HepG2 (cell line): ENCODE measurements around the gene ICAM3. TPM values are rescaled to one million over a fixed set of nuclear protein-coding genes. Genes with fewer than 3 reads are reported as not detected.

Experiments used
- BORCS8-MEF2B ChIP-seq: sonication (generic); formaldehyde crosslinking; IDR thresholded peaks from 2 replicates; pipeline ENCODE4 v1.8.0; 2022; ENCODE audit warnings: mild to moderate bottlenecking, missing genetic modification reagents
- ELF1 ChIP-seq: sonication (generic); formaldehyde crosslinking; IDR thresholded peaks from 2 replicates; pipeline ENCODE4 v1.4.0; 2020; ENCODE audit warnings: missing genetic modification reagents
- KAT7 ChIP-seq: IDR thresholded peaks from 2 replicates; pipeline ENCODE4 v1.6.1; 2018; ENCODE audit warnings: borderline replicate concordance, missing compliant biosample characterization
- PCBP1 ChIP-seq: fragments of 200-400 bp; formaldehyde crosslinking; IDR thresholded peaks from 2 replicates; pipeline ENCODE4 v1.6.1; 2017; ENCODE audit warnings: mild to moderate bottlenecking, low read depth, low read length, borderline replicate concordance
- RNF2 ChIP-seq: fragments of 450-650 bp; conservative IDR thresholded peaks from 2 replicates; pipeline ENCODE4 v1.6.1; 2016; ENCODE audit warnings: low read depth
- RNF219 ChIP-seq: sonication (generic); formaldehyde crosslinking; IDR thresholded peaks from 2 replicates; pipeline ENCODE4 v1.5.0; 2020; ENCODE audit warnings: mild to moderate bottlenecking, missing genetic modification reagents
- SNAPC4 ChIP-seq: sonication (generic); formaldehyde crosslinking; IDR thresholded peaks from 2 replicates; pipeline ENCODE4 v1.4.0; 2020; ENCODE audit warnings: mild to moderate bottlenecking, missing genetic modification reagents
- TEAD3 ChIP-seq: optimal IDR thresholded peaks from 2 replicates; pipeline ENCODE3; 2016; ENCODE audit warnings: borderline replicate concordance
- UBTF ChIP-seq: sonication (generic); formaldehyde crosslinking; IDR thresholded peaks from 2 replicates; pipeline ENCODE4 v1.4.0; 2020; ENCODE audit warnings: mild to moderate bottlenecking, missing genetic modification reagents
- XBP1 ChIP-seq: sonication (generic); formaldehyde crosslinking; IDR thresholded peaks from 2 replicates; pipeline ENCODE4 v1.5.0; 2020; ENCODE audit warnings: missing genetic modification reagents
- ZFP91 ChIP-seq: sonication (generic); formaldehyde crosslinking; IDR thresholded peaks from 2 replicates; pipeline ENCODE4 v1.9.0; 2022; ENCODE audit warnings: missing genetic modification reagents, mild to moderate bottlenecking, borderline replicate concordance
- ZNF468 ChIP-seq: sonication (generic); formaldehyde crosslinking; IDR thresholded peaks from 2 replicates; pipeline ENCODE4 v1.8.0; 2022; ENCODE audit warnings: mild to moderate bottlenecking, moderate library complexity, missing genetic modification reagents
- ZNF639 ChIP-seq: conservative IDR thresholded peaks from 2 replicates; pipeline ENCODE4 v1.6.1; 2018; ENCODE audit warnings: missing genetic modification reagents
- ZNF839 ChIP-seq: sonication (generic); formaldehyde crosslinking; IDR thresholded peaks from 2 replicates; pipeline ENCODE4 v1.4.0; 2020; ENCODE audit warnings: missing genetic modification reagents, mild to moderate bottlenecking, borderline replicate concordance
- polyA plus RNA-seq, 8 experiments: library from polyadenylated mRNA; depleted of rRNA in 3 of 8; stranded (reverse) in 7 of 8; unstranded in 1 of 8; fragments of >200 nt; fragmentation: Illumina TruSeq in 4 of 8; extraction: Trizol in 4 of 8; gene quantifications; 2 replicates each; pipeline versions ENCODE4 v1.2.1 to v1.2.3, GENCODE V29; 2011 to 2016; ENCODE audit warnings: low read depth in 4 of 8, missing spikeins in 1 of 8, mixed read lengths in 1 of 8; ENCODE audit not compliant: insufficient read depth in 1 of 8
- total RNA-seq, 5 experiments: library from RNA; depleted of rRNA; stranded (reverse); fragments of >200 nt; fragmentation: Illumina TruSeq; extraction: Trizol; gene quantifications; 2 replicates each; pipeline ENCODE4 v1.2.3, GENCODE V29; 2016; ENCODE audit warnings: low read depth in 1 of 5
- TF ChIP-seq, protein P1 (sequence below): IDR thresholded peaks from 2 replicates; pipeline ENCODE4 v1.6.1; 2012; ENCODE audit warnings: inconsistent platforms

ICAM3 gene
- total and polyA plus RNA-seq, 2 of the 13 experiments (the other 11 are each of a cell fraction or from before 2014, with no cell fraction given) = 14.1 to 21.0 TPM

DNA sequence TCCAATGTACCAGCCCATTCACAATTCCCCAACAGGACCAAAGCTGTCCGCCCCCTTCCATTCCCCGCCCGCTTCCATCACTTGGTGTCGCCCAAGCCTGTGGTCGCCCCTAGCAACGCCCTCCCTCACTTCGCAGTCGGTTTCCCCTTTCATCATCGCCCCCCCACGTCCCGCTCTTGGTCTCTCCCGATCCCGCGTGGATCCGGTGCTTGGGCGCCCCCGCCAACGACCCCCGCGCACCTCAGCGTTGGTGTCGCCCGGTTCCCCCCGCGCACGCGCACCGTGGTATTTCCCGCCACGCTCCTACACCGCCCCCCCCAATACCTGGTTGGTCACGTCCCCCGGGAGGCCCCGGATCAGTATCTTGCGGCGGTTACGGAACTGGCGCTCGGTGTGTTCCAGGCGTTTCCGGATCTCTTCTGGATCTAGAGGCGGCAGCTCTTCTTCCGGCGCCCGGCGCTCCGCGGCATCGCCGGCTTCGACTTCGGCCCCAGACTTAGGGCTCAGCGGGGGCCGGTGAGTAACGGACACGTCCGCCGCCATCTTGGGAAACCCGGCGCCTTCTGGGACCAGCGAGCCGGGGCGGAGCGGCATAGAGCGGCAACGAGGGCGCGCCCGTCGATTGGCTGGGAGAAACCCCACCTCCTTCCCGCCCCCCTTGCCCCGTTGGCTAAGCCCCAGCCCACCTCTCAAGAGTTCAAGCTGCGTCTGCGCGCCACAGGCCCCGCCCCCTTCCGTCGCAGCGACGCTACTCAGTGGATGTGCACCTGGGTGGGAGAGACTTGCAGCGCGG lies 6.3 kb downstream of the ICAM3 start, which contains the start of gene RAVER1 (continued):
- TF ChIP-seq UBTF (CRISPR knock-in tag) = peak; percentile 69
- TF ChIP-seq ELF1 = 0 out of 2 replicates have a peak, but pooled peaks have one; percentile 38
- TF ChIP-seq RNF2 = no peak; the same call in 1 of the 2 replicates
- no peak; the same call in none of the 2 replicates for TF ChIP-seq BORCS8-MEF2B (CRISPR knock-in tag)
- TF ChIP-seq ZNF639 (CRISPR knock-in tag) = peak; percentile 62; the same call in 1 of the 2 replicates
- no peak for TF ChIP-seq TEAD3 (CRISPR knock-in tag)
- no peak for TF ChIP-seq ZNF839
- TF ChIP-seq PCBP1 = peak; percentile 82; the same call in 1 of the 2 replicates
- no peak for TF ChIP-seq RNF219 (CRISPR knock-in tag)
- no peak for TF ChIP-seq XBP1 (CRISPR knock-in tag)
- TF ChIP-seq SNAPC4 (CRISPR knock-in tag) = peak; percentile 93
- TF ChIP-seq ZNF468 (CRISPR knock-in tag) = no peak
- TF ChIP-seq KAT7 (CRISPR knock-in tag) = 0 out of 2 replicates have a peak, but pooled peaks have one; percentile 28
- TF ChIP-seq, protein P1, sequence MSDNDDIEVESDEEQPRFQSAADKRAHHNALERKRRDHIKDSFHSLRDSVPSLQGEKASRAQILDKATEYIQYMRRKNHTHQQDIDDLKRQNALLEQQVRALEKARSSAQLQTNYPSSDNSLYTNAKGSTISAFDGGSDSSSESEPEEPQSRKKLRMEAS = peak; percentile 76
- peak; percentile 69 for TF ChIP-seq ZFP91 (CRISPR knock-in tag)
